Vein endothelial cell (primary cell): Measurements from ENCODE around the gene SP6. TPM values are rescaled to one million over a fixed set of nuclear protein-coding genes. Genes with fewer than 3 reads are reported as not detected.

ENCODE experiments used
- total RNA-seq: library from RNA; depleted of rRNA; stranded (reverse); fragments of >200 nt; gene quantifications from 2 replicates; pipeline ENCODE4 v1.2.3, GENCODE V29; 2012

SP6 gene
- total RNA-seq = 0.33 and 1.2 TPM in 2 replicates

DNA sequence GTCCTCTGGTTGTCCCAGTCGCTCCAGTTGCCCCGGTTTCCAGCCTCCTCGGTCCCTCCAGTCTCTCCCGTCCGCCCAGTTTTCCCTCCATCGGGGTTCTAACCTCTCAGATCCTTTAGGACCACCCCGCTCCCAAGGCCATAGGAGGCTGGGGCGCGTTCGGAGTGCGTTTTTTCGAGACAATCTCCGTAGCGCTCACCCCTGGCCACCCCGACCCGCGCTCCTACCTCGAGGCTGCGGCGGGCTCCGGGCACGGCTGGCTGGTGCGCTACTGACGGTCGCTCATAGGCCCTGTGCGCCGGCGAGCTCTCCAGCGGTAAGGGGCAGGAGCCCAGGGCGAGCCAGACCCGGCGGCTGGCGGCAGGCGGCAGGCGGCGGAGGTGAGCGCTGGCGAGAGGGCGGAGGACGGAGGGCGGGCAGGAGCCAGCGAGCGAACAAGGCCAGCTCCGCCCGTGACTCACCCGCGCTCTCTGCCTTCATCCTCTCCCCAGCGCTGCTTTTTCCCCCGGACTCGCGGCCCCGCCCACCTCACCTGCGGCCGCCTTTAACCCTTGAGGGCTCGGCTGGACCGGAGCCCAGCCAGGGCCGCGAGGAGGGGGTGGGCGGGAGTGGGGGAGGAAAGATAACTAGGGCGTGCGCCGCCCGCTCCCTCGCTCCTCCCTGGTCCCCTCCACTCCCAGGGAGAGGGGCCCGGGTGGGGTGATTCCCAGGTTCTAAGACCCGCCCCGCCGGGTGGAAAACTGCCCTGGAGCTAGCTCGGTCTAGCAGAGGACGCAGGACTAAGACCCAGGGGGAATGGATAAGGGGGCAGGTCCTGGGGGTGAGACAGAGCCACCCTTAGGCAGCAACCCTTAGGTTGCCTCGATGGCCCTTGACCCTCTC lies at the start of gene SP6:
TSS of gene SP6 (minus strand) at position 472 of the 882 bp plus-strand sequence. CDS start 2,734 bp downstream, outside the sequence.

DNA sequence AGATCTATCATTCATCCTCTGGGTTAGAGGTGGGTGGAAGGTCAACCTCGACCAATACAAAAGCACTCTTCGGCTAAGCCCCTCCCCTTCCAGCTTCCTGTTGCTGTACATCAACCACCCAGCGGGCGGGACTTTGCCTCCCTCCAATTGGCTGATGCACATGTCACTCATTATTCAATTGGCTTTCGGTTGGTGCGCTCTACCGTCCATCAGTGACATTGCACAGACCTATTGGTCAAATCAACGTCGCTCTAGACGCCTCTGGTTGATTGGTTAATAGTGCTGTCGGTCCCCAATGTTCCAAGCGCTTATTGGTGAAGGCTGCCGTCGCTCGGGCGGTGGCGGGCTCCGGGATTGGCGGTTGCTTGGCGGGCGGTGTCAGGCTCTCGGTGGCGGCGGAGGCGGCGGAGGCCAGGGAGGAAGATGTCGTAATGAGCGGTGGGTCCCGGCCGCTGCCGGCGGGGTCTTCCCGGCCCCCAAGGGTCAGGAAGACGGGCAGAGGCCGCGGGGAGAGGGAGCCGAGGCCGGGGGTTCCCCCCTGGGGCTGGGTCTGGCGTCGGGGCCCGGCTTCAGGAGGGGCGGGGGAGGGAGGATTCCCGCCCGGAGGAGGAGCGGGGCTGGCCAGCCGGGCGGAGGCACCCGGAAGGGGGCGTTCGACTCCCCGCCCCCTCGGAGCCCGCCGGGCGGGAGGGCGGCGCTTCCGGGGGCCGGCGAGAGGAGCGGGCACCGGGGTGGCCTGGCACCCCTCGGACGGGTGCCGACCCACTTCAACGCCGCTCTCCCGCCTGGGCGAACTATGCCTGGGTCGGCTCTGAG lies 45.1 kb upstream of the SP6 start, which contains the start of gene SP2:
TSS of gene SP2 (plus strand) at position 381 of the 816 bp plus-strand sequence. CDS start at position 432, 51 bp downstream.

GRCh38 chr17:47840742-47841487 lies 10.0 kb downstream of the SP6 start, which contains the start of gene SCRN2:
Gene SCRN2, minus strand, starts transcription at chr17:47841273. Its CDS starts 430 bp downstream, at chr17:47840843.

DNA sequence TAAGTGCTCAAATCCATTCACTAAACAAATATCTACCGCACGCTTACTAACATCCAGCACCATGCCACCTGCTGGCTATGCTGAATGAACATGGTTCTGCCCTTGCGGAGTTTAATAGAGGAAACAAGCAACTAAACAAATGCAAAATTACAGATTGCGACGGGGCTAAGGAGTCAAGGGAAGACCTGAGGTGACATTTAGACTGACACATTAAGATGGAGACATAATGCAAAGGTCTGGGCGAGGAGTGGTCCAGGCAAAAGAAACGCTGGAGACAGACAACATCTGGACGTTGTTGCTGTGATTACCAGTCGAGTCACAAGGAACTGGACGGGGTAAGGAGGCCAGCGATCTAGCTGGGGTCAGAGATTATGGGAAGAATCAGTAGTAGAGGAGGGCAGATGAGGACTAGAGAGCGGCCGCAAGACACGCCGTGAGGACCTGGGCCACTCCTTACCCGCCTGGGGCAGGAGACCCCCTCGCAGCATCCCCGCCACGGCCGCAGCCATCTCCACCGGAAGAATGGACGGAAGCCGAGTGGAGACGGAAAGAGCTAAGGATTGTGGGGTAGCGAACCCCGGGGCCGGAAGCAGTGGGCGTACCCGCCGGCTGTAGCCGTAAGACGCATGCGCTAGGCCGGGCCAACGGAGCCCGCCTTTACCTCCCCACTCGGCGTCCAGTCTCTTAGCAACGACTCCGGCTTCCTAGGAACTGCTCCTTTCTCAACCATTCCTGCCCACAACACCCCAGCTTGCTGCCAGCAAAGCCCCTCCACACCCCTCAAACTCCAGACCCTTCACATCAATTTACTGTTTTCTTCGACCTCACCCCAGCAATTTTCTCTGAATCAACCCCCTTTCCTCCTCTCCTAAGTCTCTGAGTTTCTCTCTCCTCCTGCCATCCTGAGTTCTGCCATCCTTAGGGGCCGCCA lies 19.7 kb downstream of the SP6 start, which contains the start of the genes LRRC46 and MRPL10:
TSS of gene LRRC46 (plus strand) at position 668 of the 931 bp plus-strand sequence. CDS start 320 bp downstream, outside the sequence.
TSS of gene MRPL10 (minus strand) at position 539 of the 931 bp plus-strand sequence. CDS start at position 509, 30 bp downstream.

GRCh38 chr17:47821424-47822391 lies 29.3 kb downstream of the SP6 start, which contains the start of gene OSBPL7:
Gene OSBPL7, minus strand, starts transcription at chr17:47821794. Its CDS starts 1,516 bp downstream, at chr17:47820278.

Other genes starting within 250 kb of the SP6 start
- 380 and 475 TPM in 2 replicates for gene KPNB1, start 201.2 kb downstream of the SP6 start, total RNA-seq
- gene TBKBP1, start 157.0 kb downstream of the SP6 start, total RNA-seq = 15.4 and 17.6 TPM in 2 replicates
- not detected in 2 replicates for gene TBX21, start 117.9 kb downstream of the SP6 start, total RNA-seq
- 15.4 and 17.3 TPM in 2 replicates for gene OSBPL7, start 29.4 kb downstream of the SP6 start, total RNA-seq
- gene MRPL10, start 19.6 kb downstream of the SP6 start, total RNA-seq = 30.5 and 52.3 TPM in 2 replicates
- 0.29 TPM in 1 of 2 replicates, not detected in the other for gene LRRC46, start 19.5 kb downstream of the SP6 start, total RNA-seq
- 27.4 and 41.5 TPM in 2 replicates for gene SCRN2, start 9.9 kb downstream of the SP6 start, total RNA-seq
- gene SP2, start 45.1 kb upstream of the SP6 start, total RNA-seq = 2.9 and 3.3 TPM in 2 replicates
- 42.1 and 51.9 TPM in 2 replicates for gene PNPO, start 90.4 kb upstream of the SP6 start, total RNA-seq
- gene PRR15L, start 106.7 kb upstream of the SP6 start, total RNA-seq = not detected in 2 replicates
- gene CDK5RAP3, start 120.0 kb upstream of the SP6 start, total RNA-seq = 27.9 and 41.8 TPM in 2 replicates
- 6.4 and 6.5 TPM in 2 replicates for gene COPZ2, start 186.6 kb upstream of the SP6 start, total RNA-seq
- 137 and 143 TPM in 2 replicates for gene NFE2L1, start 197.2 kb upstream of the SP6 start, total RNA-seq